Colonic mucosa (tissue), 4 donors: ENCODE data around the gene GNA12. TPM values are rescaled to one million over a fixed set of nuclear protein-coding genes. Genes with fewer than 3 reads are reported as not detected.

Experiments used
- DNase-seq: peaks from one replicate; pipeline ENCODE4 v3.0.0-alpha.2; 2020
- H3K27ac ChIP-seq: fragments of 200-600 bp; one replicate; pipeline ENCODE4 v1.8.0; 2021
- H3K27me3 ChIP-seq: fragments of 200-600 bp; one replicate; pipeline ENCODE4 v1.8.0; 2021
- H3K36me3 ChIP-seq: fragments of 200-600 bp; one replicate; pipeline ENCODE4 v1.8.0; 2021
- H3K4me1 ChIP-seq: fragments of 200-600 bp; one replicate; pipeline ENCODE4 v1.8.0; 2021; ENCODE audit warnings: mild to moderate bottlenecking
- H3K4me3 ChIP-seq: fragments of 200-600 bp; one replicate; pipeline ENCODE4 v1.8.0; 2021
- H3K9ac ChIP-seq, 2 donors: one replicate each; pipeline ENCODE4 v1.7.0; 2013; ENCODE audit warnings: control low read depth in 2 of 2, low read depth in 2 of 2, low read length in 2 of 2
- H3K9me3 ChIP-seq: fragments of 200-600 bp; one replicate; pipeline ENCODE4 v1.8.0; 2021
- intact Hi-C: fragments of 100-400 bp; cut with DNase I; formaldehyde crosslinking; loops from one replicate; pipeline ENCODE4 v1.14.1; 2022
- total RNA-seq, 2 donors: library from RNA; stranded (reverse); fragmentation: NEBNext Ultra II Directional in 1 of 2; extraction: Animal tissue kit (Norgen Biotek cat#: 25700) in 1 of 2; gene quantifications; one replicate each; pipeline ENCODE4 v1.2.1, GENCODE V29; 2021
- TF ChIP-seq, protein P1 (sequence below): fragments of 200-600 bp; IDR thresholded peaks from one replicate; pipeline ENCODE4 v1.8.0; 2022; ENCODE audit warnings: antibody characterized with exemption, mild to moderate bottlenecking
- donor health status: healthy.
- donor health status: DM: no; HTN: no; CAD: no.
- donor health status: DM: no; HTN: no; CAD: no.

Gene GNA12
- total RNA-seq, 2 donors from 2014 or later = 19.7 to 24.8 TPM

- DNase-seq = no peak
- no peak overlapping the region for H3K9ac ChIP-seq
- H3K27me3 ChIP-seq = no peaks in the 10 kb centered on the region
- intact Hi-C loops = no loop called here
- no peaks in the 10 kb centered on the region for H3K36me3 ChIP-seq
- TF ChIP-seq, protein P1, sequence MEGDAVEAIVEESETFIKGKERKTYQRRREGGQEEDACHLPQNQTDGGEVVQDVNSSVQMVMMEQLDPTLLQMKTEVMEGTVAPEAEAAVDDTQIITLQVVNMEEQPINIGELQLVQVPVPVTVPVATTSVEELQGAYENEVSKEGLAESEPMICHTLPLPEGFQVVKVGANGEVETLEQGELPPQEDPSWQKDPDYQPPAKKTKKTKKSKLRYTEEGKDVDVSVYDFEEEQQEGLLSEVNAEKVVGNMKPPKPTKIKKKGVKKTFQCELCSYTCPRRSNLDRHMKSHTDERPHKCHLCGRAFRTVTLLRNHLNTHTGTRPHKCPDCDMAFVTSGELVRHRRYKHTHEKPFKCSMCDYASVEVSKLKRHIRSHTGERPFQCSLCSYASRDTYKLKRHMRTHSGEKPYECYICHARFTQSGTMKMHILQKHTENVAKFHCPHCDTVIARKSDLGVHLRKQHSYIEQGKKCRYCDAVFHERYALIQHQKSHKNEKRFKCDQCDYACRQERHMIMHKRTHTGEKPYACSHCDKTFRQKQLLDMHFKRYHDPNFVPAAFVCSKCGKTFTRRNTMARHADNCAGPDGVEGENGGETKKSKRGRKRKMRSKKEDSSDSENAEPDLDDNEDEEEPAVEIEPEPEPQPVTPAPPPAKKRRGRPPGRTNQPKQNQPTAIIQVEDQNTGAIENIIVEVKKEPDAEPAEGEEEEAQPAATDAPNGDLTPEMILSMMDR = no peak
- H3K9me3 ChIP-seq = no peaks in the 10 kb centered on the region
- H3K27ac ChIP-seq = no peak overlapping the region
- no peaks in the 10 kb centered on the region for H3K4me1 ChIP-seq
- H3K4me3 ChIP-seq = no peak overlapping the region
These were observed 15.1 kb downstream of the GNA12 start for GRCh38 chr7:2829040-2829439.

GRCh38 chr7:2826771-2827170 lies 17.3 kb downstream of the GNA12 start:
- no peaks in the 10 kb centered on the region for H3K9me3 ChIP-seq
- intact Hi-C loops = no loop called here
- H3K27ac ChIP-seq = no peak overlapping the region
- peaks cover under 1% of the 10 kb centered on the region for H3K4me1 ChIP-seq
- no peak for DNase-seq
- H3K9ac ChIP-seq = no peak overlapping the region
- no peaks in the 10 kb centered on the region for H3K27me3 ChIP-seq
- no peak overlapping the region for H3K4me3 ChIP-seq
- no peaks in the 10 kb centered on the region for H3K36me3 ChIP-seq
- TF ChIP-seq, protein P1 = no peak

DNA sequence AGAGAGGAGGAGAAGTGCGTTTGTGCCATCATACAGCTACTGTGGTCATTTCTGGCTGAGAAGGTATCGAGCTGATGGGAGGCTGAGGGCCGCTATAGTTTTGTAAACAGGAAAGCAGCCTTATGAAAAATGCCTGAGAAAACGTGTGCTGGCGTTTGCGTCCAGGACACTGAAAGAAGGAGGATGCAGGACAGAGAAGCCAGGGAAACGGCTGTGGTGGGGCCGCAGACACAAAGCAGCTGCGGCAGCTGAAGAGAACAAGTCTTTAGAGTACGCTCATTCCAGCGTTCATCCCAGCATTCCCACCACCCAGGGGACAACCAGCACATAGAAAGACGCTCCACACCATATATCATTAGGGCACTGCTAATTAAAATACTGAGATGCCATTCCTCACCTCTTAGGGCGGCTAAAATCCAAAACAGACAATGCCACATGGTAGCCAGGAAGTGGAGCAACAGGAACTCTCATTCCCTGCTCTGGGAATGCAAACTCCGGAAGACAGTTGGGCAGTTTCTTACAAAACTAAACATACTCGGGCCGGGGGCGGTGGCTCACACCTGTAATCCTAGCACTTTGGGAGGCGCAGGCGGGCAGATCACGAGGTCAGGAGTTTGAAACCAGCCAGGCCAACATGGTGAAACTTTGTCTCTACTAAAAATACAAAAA lies 18.4 kb downstream of the GNA12 start:
- no peak overlapping the region for H3K27ac ChIP-seq
- H3K36me3 ChIP-seq = no peaks in the 10 kb centered on the region
- H3K4me1 ChIP-seq = peaks cover 10% of the 10 kb centered on the region
- intact Hi-C loops = no loop called here
- no peak overlapping the region for H3K4me3 ChIP-seq
- no peak overlapping the region for H3K9ac ChIP-seq
- TF ChIP-seq, protein P1 = no peak
- no peak for DNase-seq
- H3K27me3 ChIP-seq = no peaks in the 10 kb centered on the region
- H3K9me3 ChIP-seq = no peaks in the 10 kb centered on the region

DNA sequence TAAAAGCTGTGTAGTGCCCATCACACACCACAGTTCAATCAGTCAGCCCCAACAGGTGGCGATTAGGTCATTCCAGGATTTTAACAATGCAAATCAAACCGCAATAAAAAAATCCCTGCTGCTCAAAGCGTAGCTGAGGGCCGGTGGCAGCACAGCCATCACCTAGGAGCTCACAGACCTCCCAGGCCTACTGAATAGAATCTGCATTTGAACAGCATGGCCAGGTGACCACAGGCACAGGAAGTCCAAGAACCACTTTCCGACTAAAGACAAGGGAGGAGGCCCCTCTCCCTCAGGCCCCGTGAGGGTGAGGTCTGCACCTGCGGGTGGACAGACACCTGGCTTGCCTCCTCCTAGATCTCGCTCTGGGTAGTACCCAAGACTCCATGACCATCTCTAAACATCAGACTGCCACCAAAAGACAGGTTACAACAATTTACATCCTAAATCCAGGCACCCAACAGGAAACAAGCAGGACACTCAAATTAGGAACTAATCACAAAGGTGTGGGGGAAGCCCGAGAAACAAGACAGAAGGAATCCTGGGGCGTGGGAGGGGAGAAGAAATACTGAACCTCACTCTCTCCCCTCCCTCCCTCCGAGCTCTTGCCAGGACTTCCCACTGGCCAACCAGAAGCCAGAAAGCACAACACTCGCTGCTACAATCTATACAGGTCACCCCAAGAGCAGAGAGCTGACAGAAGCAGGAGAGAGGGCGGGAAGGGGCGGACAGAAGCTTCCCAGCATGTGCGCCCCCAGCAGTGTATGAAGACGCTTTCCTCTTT lies 19.2 kb downstream of the GNA12 start:
- TF ChIP-seq, protein P1 = no peak
- Histone ChIP-seq H3K4me1 (peaks cover 16% of the 10 kb centered on the region), H3K27me3 (no peaks in the 10 kb centered on the region), H3K4me3 (no peak overlapping the region), H3K36me3 (no peaks in the 10 kb centered on the region), H3K9me3 (no peaks in the 10 kb centered on the region), H3K9ac (no peak overlapping the region), H3K27ac (no peak overlapping the region)
- intact Hi-C loops = no loop called here
- DNase-seq = no peak

GRCh38 chr7:2824026-2824677 lies 20.0 kb downstream of the GNA12 start:
- H3K27ac ChIP-seq = no peak overlapping the region
- DNase-seq = no peak
- peaks cover 16% of the 10 kb centered on the region for H3K4me1 ChIP-seq

More at GRCh38 chr7:2824026-2824677, 20.0 kb downstream of the GNA12 start:
- Histone ChIP-seq H3K9me3 (no peaks in the 10 kb centered on the region), H3K27me3 (no peaks in the 10 kb centered on the region), H3K36me3 (no peaks in the 10 kb centered on the region), H3K4me3 (no peak overlapping the region), H3K9ac (no peak overlapping the region)
- TF ChIP-seq, protein P1 = no peak
- intact Hi-C loops = no loop called here
